ENCODE data around the gene BBS9.

The BBS9 gene

DNA sequence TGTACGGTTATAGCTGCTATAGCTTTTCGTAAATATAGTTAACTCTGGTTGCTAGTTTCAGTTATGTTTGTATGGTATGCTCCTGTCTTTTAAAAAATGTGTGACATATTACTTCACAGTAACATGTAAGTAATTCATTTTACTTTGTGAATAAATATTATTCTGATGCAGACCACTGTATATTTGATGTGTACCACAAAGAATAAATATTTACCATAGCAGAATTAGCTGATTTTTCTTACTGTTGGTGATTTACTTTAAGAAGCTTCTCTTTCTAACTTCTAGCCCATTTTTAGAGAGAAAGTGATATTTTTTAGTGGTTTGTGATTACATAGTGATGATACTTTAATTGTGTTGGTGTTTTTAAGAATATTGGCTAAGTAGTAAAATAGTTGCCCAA, 292.8 kb downstream of the BBS9 start:
- TF ChIP-seq, protein P1, sequence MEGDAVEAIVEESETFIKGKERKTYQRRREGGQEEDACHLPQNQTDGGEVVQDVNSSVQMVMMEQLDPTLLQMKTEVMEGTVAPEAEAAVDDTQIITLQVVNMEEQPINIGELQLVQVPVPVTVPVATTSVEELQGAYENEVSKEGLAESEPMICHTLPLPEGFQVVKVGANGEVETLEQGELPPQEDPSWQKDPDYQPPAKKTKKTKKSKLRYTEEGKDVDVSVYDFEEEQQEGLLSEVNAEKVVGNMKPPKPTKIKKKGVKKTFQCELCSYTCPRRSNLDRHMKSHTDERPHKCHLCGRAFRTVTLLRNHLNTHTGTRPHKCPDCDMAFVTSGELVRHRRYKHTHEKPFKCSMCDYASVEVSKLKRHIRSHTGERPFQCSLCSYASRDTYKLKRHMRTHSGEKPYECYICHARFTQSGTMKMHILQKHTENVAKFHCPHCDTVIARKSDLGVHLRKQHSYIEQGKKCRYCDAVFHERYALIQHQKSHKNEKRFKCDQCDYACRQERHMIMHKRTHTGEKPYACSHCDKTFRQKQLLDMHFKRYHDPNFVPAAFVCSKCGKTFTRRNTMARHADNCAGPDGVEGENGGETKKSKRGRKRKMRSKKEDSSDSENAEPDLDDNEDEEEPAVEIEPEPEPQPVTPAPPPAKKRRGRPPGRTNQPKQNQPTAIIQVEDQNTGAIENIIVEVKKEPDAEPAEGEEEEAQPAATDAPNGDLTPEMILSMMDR (conservative IDR thresholded peaks at IDR 0.05; ENCODE audit: control insufficient read depth, insufficient read depth, low read depth, low read length), result no peak
- DNase-seq (ENCODE audit: low read depth), result no peak
- H3K4me3 ChIP-seq (ENCODE audit: control insufficient read depth, low read depth, low read length), result no peak overlapping the region

DNA sequence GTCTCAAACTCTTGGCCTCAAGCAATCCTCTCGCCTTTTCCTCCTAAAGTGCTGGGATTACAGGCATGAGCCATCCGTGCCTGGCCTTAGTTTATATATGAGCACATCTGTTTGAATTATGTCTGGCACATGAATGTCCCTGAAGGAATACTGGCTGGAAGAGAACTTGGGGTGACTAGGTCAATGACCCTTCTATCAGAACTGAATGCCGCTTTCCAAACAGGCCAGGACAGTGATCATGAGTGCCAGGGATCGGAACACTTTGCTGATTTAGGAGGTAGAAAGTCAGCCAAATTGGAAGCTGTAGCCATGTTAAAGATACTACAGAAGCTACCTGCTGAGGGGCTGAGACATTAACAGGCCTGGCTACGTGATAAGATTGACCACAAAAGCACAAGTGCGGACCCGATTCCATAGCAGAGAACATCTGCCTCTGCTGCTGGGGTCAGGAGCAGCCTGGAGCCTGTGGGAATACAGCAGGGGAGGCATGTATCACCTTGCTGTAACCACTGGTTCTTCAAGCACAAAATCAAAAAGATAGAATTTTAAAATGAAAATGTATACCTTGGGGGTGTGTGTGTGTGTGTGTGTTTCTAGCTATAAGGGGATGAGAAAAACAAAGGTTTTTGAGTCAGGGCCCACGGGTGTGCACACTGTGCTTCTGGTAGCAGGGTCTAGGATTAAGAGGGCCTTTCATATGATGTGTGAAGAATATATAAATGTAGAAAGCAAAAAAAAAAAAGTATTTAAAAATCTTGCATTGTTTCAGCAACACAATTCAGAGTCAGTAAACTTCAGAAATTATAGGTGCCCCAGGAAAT, 293.7 kb downstream of the BBS9 start:
- TF ChIP-seq, protein P1 (conservative IDR thresholded peaks at IDR 0.05; ENCODE audit: control insufficient read depth, insufficient read depth, low read depth, low read length), result no peak
- no peak for DNase-seq (ENCODE audit: low read depth)
- H3K4me3 ChIP-seq (ENCODE audit: control insufficient read depth, low read depth, low read length), result no peak overlapping the region

DNA sequence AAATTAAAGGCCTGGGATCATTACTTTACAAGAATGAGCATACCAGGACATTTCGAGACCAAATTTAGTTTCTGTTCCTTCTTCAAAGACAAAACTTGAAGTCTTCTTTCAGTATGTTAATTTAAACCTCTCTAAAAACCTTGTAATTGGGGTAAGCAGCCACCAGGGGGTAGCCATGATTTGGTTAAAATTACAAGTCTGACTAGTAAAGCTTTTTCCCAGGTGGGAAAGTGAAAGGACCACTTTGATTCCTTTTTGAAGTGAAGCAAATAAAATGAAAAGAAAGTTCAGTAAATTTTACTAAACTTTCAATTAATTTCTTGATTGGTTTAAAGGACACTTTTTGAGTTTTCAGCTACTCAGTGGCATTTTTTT, 294.3 kb downstream of the BBS9 start:
- TF ChIP-seq, protein P1 (conservative IDR thresholded peaks at IDR 0.05; ENCODE audit: control insufficient read depth, insufficient read depth, low read depth, low read length), result peak; percentile 46
- H3K4me3 ChIP-seq (ENCODE audit: control insufficient read depth, low read depth, low read length), result no peak overlapping the region
- DNase-seq (ENCODE audit: low read depth), result peak; percentile 37

DNA sequence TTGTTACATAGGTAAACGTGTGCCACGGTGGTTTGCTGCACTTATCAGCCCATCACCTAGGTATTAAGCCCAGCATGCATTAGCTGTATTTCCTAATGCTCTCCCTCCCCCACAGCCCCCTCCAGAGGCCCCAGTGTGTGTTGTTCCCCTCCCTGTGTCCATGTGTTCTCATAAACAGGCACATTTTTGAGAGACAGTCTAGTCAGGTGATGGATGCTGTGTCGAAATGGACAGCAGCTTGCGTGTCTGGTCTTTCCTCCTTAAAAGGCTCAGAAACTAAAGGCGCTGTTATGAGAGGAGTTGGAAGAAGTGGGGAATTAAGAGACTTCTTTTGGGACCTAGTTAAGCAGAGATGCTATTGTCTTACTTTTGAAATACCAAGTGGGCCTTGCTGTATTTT, 296.0 kb downstream of the BBS9 start:
- no peak overlapping the region for H3K4me3 ChIP-seq (ENCODE audit: control insufficient read depth, low read depth, low read length)
- no peak for DNase-seq (ENCODE audit: low read depth)
- TF ChIP-seq, protein P1 (conservative IDR thresholded peaks at IDR 0.05; ENCODE audit: control insufficient read depth, insufficient read depth, low read depth, low read length), result no peak

DNA sequence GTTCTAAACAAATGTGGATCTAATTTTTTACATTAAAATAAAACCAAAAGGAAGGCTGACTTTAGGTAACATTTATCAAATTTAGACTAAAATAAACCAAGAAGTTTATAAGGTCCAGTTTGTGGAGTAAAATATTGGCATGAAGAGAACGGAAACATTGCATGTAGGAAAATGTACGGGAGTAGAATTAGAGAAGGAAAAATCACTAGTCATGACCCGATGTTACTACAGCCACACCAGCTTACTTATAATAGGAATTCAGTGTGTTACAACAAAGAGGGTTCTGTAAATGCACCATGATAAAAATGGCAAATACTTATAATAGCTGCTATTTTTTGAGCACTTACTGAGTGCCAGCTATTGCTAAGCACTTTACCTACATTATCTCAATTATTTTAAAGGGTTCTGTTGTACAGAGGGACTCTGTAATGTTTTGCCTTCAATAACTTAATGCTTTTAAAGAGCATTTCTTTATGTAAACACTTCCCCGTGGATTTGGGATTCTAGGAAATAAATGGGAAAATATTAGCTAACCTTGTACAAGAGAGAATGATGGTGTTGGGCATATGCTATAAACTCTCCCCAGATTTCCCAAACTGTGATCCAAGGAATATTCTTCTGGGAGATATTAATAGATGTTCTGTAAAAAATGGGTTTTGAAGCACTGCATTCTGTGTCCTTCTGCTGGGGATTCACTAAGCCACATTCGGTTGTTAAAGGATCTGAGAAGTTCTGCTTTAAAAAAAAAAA, 296.7 kb downstream of the BBS9 start:
- TF ChIP-seq, protein P1 (conservative IDR thresholded peaks at IDR 0.05; ENCODE audit: control insufficient read depth, insufficient read depth, low read depth, low read length), result no peak

DNA sequence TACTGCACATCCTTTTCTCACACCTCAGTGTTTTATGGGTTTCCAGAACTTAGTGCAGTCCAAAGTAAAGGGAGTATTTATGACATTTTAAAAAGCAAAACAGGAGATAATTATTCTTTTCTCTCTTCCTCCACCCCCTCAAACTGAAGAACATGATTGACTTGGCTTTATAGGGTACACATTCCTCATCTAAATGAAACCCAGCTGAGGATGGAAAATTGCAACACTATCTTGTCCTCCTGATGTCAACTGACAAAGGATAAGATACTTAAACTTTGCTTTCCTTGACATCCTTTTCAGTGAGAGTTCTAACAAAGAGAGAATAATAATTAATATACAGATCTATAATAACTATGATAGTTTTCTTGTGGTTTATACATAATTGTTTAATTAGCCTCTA, 299.1 kb downstream of the BBS9 start:
- no peak overlapping the region for H3K4me3 ChIP-seq (ENCODE audit: control insufficient read depth, low read depth, low read length)
- TF ChIP-seq, protein P1 (conservative IDR thresholded peaks at IDR 0.05; ENCODE audit: control insufficient read depth, insufficient read depth, low read depth, low read length), result no peak

More for the DNA sequence above, 296.7 kb downstream of the BBS9 start:
- no peak for DNase-seq (ENCODE audit: low read depth)
- no peak overlapping the region for H3K4me3 ChIP-seq (ENCODE audit: control insufficient read depth, low read depth, low read length)

More for the DNA sequence above, 299.1 kb downstream of the BBS9 start:
- no peak for DNase-seq (ENCODE audit: low read depth)
